ENCODE results near the gene DDX5.
"Not testable (repeated sequence)": the region's sequence is repeated elsewhere in the genome, so short reads cannot be mapped to it uniquely, and the experiment has no call there.

The DDX5 gene

GRCh38 chr17:64497565-64498035 is 8.5 kb downstream of the DDX5 start:
- TF ChIP-seq, protein P1, sequence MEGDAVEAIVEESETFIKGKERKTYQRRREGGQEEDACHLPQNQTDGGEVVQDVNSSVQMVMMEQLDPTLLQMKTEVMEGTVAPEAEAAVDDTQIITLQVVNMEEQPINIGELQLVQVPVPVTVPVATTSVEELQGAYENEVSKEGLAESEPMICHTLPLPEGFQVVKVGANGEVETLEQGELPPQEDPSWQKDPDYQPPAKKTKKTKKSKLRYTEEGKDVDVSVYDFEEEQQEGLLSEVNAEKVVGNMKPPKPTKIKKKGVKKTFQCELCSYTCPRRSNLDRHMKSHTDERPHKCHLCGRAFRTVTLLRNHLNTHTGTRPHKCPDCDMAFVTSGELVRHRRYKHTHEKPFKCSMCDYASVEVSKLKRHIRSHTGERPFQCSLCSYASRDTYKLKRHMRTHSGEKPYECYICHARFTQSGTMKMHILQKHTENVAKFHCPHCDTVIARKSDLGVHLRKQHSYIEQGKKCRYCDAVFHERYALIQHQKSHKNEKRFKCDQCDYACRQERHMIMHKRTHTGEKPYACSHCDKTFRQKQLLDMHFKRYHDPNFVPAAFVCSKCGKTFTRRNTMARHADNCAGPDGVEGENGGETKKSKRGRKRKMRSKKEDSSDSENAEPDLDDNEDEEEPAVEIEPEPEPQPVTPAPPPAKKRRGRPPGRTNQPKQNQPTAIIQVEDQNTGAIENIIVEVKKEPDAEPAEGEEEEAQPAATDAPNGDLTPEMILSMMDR (IDR thresholded peaks at IDR 0.05; ENCODE audit: low read depth, low read length, missing control alignments) = no peak
- peak overlapping the region; percentile 64 for H3K4me3 ChIP-seq (ENCODE audit: low read depth, low read length)
- in situ Hi-C loops (cut with HindIII; ENCODE audit: low sequenced_read_pairs) = loop anchor here (10.0 kb wide), 1 partner anchor 193 kb away; no protein-coding TSS in a partner anchor
- no peak for DNase-seq (ENCODE audit: low read depth)

DNA sequence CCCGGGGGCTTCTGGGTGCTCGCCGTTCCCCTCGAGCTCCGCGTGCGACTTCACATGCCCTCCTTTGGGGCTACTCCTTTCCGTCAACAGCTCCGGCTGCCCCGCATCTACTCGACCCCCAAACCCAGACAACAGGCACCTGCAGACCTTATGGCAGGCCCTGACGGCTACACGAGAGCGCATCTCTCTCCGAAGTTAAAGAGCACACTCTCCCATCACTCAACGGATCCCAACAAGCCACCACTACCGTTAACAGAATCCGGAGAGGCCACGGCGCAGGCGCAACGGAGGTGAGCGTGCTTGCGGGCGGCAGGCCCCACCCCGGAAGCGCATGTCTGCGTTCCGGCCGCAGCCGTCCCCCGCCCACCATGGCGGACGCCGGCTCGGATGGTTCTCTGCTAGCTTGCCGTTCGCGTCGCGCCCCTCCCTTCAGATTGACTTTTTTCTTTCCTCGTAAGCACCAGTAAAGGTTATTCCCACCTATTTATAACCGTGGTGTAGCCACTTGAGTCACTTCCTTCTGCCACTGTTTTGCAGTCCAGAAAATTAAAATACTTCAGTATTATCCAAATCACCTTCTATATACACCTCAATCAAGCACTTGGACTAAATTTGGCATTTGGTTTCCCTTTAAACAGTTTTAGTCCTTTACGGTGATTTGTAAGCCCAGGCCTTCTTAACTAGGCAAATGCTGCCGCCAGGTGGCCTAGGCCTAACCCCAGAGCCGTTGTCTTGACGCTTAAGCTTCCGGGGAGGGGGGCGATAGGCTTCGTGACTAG is 9.1 kb downstream of the DDX5 start, which contains the start of gene POLG2:
POLG2 (minus strand) TSS at position 269 of the 779 bp plus-strand sequence; CDS start at position 183, 86 bp downstream.
- in situ Hi-C loops (cut with HindIII; ENCODE audit: low sequenced_read_pairs) = loop anchor here (10.0 kb wide), 1 partner anchor 192 kb away; no protein-coding TSS in a partner anchor
- TF ChIP-seq, protein P1 (IDR thresholded peaks at IDR 0.05; ENCODE audit: low read depth, low read length, missing control alignments) = peak; percentile 66
- peak; percentile 82 for DNase-seq (ENCODE audit: low read depth)
- H3K4me3 ChIP-seq (ENCODE audit: low read depth, low read length) = peak within 1 kb of the TSS; percentile 64

- in situ Hi-C loops (cut with HindIII; ENCODE audit: low sequenced_read_pairs) = loop anchor here (10.0 kb wide), 1 partner anchor 192 kb away; no protein-coding TSS in a partner anchor
- TF ChIP-seq, protein P1 (IDR thresholded peaks at IDR 0.05; ENCODE audit: low read depth, low read length, missing control alignments) = no peak
- peak overlapping the region; percentile 64 for H3K4me3 ChIP-seq (ENCODE audit: low read depth, low read length)
- no peak for DNase-seq (ENCODE audit: low read depth)
Observed at GRCh38 chr17:64496348-64496785, 9.7 kb downstream of the DDX5 start.

DNA sequence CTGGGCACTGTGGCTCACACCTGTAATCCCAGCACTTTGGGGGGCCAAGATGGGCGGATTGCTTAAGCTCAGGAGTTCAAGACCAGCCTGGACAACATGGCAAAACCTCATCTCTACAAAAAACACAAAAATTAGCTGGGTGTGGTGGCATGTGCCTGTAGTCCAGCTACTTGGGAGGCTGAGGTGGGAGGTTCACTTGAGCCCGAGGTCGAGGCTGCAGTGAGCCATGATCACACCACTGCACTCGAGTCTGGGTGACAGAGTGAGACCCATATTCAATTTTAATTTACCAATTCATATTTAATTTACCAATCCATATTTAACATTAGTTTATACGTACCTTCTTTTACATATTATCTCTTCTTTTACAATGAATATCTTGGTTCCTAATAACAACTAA is 10.8 kb downstream of the DDX5 start:
- in situ Hi-C loops (cut with HindIII; ENCODE audit: low sequenced_read_pairs) = loop anchor here (10.0 kb wide), 1 partner anchor 190 kb away; no protein-coding TSS in a partner anchor
- not testable (repeated sequence) for DNase-seq (ENCODE audit: low read depth)
- peak overlapping the region; percentile 64 for H3K4me3 ChIP-seq (ENCODE audit: low read depth, low read length)

DNA sequence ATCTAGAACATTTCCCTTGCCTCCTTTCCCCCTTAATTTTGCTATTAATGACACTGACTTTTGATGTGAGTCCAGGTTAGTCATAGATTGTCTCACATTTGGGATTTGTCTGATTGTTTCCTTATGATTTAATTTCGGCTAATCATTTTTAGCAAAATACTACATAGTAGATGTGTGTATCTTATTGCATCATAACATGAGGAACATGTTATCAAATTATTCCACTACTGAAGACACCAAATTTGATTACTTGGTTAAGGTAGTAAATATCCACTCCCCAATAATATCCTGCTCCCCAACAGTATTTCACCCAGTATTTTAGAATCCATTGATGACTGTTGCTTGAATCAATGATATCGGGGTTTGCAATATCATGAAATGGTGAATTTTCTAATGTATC is 12.0 kb downstream of the DDX5 start:
- H3K4me3 ChIP-seq (ENCODE audit: low read depth, low read length) = no peak overlapping the region

DNA sequence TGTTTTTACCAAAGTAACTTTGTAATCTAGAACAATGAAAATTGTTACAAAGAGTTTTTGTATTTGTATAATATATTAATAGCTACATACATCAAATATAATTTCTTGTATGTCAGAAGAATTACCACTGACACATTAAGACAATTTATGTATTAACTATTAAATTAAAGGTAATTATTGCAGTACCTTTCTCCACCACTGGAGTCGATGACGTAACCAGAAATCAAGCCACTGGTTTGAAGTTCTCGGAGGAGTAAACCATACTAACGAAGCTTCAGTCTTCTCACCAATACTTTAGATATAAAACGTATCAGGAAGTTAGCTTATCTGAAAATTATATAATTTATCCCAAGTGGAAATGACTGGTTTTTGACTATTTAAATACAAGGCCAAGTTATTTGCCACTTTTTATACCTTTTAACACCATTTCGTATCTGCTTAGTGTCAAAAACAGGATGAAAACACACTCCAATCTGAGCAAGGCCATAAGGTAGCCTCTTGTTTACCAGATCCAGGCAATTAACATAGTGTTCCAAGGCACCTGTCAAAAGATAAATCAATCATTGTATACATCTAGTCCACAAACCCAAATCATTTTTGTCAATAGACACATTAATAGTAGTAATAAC is 13.5 kb downstream of the DDX5 start:
- DNase-seq (ENCODE audit: low read depth) = no peak
- H3K4me3 ChIP-seq (ENCODE audit: low read depth, low read length) = no peak overlapping the region
- TF ChIP-seq, protein P1 (IDR thresholded peaks at IDR 0.05; ENCODE audit: low read depth, low read length, missing control alignments) = peak; percentile 41
- in situ Hi-C loops (cut with HindIII; ENCODE audit: low sequenced_read_pairs) = loop anchor here (10.0 kb wide), 1 partner anchor 188 kb away; no protein-coding TSS in a partner anchor

More for the DNA sequence above, 12.0 kb downstream of the DDX5 start:
- TF ChIP-seq, protein P1 (IDR thresholded peaks at IDR 0.05; ENCODE audit: low read depth, low read length, missing control alignments) = no peak
- no peak for DNase-seq (ENCODE audit: low read depth)
- in situ Hi-C loops (cut with HindIII; ENCODE audit: low sequenced_read_pairs) = loop anchor here (10.0 kb wide), 1 partner anchor 189 kb away; no protein-coding TSS in a partner anchor

Measured in astrocyte of the cerebellum (primary cell).